Cortex of kidney (tissue), 1 donor: ENCODE results near the gene C1orf210.

ENCODE experiments used
- DNase-seq: peaks from one replicate; lab custom pipeline; 2025; lab: John Stamatoyannopoulos, UW

The C1orf210 gene

GRCh38 chr1:43293896-43294760 lies 8.7 kb upstream of the C1orf210 start:
- DNase-seq = no peak

- DNase-seq = no peak
Measured at GRCh38 chr1:43293176-43293575, 7.8 kb upstream of the C1orf210 start.

DNA sequence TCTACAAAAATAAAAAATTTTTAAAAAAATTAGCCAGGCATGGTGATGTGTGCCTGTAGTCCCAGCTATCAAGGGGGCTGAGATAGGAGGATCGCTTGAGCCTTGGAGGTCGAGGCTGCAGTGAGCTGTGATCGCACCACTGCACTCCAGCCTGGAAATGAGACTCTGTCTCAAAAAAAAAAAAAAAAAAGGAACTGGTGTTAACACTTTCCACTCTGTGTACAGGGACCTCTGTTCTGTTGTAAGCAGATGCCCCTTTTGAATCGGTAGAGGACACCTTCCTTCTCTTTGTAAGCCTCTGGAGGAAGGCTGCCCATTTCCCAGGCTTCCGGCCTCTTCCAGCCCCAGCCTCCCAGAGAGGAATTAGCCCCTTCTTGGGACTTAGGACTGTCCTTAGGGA lies 7.3 kb upstream of the C1orf210 start:
- no peak for DNase-seq

GRCh38 chr1:43292216-43292615 lies 6.8 kb upstream of the C1orf210 start:
- no peak for DNase-seq

- DNase-seq = no peak
Measured at GRCh38 chr1:43288785-43289706, 3.7 kb upstream of the C1orf210 start.

DNA sequence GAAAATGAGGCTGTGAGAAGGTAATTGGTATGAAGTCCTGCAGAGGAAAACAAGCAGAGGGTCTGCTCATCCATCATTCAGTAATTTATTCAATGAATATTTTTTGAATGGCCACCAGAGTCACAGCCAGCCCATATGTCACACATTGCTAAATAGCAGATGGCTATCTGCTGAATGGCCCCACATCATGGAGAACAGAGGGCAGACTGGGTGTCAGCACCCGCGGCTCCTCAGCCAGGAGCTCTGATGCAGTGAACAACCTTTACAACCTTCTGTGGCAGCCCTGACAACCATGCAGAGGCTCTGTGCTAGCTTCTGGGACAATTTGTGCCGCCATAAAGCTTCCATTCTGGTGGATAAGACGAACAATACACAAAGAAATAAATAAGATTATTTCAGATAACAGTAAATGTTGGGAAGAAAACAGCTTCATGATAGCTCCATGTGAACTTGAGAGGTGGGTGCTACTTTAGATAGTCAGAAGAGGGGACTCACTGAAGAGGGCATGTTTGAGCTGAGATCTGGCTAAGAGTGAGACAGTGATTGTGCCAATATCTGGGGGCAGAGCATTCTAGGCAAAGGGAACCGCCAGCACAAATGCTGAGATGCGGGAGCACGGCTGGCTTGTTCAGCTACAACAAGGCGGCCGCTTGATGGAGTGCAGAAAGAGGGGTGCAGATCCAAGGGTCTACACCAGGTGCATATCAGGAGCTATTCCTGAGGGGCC lies 2.8 kb upstream of the C1orf210 start:
- DNase-seq = no peak

DNA sequence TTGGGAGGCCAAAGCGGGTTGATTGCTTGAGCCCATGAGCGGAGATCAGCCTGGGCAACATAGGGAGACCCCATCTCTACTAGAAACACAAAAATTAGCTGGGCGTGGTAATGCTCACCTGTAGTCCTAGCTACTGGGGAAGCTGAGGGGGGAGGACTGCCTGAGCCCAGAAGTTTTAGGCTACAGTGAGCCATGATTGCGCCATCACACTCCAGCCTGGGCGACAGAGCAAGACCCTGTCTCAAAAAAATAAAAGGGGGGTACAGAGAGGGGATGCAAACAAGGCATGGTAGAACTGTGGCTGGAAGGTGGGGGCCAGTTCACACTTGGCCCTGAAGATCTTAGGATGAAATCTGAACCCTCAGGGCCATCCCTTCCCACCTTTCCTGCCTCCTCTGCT lies 1.2 kb upstream of the C1orf210 start:
- no peak for DNase-seq

GRCh38 chr1:43286115-43286514 lies 734 bp upstream of the C1orf210 start:
- no peak for DNase-seq

- no peak for DNase-seq
Measured at GRCh38 chr1:43284546-43285110, 753 bp downstream of the C1orf210 start.

DNA sequence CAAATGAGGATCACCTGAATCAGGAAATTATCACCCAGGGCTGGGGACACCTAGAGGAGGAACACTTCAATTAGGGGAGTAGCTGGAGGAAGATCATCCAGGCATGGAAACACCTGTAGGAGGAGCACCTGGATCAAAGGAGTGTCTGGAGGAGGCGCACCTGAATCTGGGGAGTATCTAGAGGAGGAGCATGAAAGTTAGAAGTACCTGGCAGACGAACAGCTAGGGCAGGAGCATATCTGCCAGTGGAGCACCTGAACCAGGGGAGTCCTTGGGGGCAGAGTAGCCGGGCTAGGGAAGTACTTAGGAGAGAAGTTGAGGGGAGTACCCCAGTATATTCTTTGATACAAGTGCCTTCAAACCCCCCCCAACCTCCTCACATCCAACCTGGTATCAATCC lies 1.3 kb downstream of the C1orf210 start:
- DNase-seq = no peak

DNA sequence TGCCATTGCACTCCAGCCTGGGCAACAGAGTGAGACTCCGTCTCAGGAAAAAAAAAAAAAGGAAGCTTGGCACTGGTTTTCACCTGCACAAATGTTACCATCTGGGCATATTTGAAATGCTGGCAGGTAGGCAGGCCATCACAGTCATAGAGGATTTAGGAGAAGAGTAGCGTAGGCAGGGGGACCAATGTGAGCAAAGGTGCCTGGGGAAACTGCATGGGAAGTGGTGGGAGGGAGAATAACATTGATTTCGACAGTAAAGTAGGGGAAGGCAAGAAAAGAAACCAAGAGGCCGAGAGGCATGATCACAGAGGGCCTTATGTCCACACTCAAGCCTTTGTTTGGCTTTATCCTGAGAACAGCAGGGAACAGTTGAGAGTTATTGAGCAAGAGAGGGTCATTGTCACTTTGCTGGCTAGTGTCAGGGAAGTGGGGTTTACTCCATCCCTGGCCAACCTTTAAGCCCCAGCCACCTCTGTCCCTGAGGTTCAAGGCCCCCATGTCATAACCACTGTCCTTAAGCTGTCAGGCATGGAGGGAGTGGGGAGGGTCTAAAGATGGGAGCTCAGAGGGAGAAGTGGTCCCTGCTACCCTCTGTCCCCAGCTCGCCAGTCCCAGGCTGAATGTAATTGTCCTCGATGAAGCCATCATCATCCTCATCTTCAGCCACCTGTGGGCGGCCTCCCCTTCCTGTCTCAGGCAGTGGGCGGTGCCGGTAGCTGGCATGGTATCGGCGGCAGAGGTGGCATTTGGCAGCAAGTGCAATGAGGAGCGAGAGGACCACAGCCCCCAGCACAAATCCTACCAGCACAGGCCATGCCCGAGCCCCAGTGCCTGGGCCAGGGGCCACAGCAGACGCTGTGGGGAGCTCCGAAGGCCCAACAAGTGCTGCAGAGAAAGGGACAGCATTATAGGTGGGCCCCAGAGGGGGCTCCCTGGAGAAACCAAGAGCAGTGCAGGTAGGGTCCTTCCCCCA lies 2.9 kb downstream of the C1orf210 start:
- DNase-seq = no peak

DNA sequence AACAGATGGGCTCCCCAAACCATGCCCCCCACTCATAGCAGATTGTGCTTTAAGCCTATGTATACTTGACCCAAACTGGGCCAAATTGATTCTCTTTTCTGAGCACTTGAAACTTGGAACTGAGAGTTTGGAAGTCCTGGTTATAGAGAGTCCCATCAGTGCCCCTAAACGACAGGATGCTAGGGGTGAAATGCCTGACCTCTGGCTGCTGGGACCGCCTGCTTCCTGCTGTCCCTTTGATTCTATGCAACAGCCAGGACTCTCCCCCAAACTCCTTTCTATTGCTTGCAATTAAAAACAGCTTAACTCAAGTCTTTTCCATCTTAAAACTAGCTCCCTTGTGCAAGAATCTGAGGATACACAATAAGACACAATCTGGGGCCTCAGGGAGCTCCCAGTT lies 4.7 kb downstream of the C1orf210 start:
- no peak for DNase-seq

DNA sequence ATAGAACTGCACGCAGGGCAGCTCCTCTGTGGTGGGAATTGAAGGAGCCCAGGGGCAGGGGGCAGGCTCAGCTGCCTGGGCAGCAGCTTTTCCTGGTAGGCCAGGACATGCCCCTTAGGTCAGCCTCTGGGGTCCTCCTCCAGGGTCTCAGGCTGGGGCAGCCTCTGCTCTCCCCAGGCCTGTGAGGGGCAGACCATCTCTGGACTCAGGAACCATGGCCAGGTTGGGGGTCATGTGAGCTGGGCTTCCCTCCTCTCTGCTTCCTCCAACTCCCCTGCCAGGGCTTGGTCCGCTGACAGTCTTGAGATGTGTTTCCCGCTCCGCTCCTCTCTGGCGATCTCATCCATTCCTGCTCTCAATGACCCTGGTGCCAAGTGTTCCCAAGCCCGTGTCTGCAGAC lies 5.7 kb downstream of the C1orf210 start:
- no peak for DNase-seq

GRCh38 chr1:43279161-43279560 lies 6.2 kb downstream of the C1orf210 start:
- no peak for DNase-seq

DNA sequence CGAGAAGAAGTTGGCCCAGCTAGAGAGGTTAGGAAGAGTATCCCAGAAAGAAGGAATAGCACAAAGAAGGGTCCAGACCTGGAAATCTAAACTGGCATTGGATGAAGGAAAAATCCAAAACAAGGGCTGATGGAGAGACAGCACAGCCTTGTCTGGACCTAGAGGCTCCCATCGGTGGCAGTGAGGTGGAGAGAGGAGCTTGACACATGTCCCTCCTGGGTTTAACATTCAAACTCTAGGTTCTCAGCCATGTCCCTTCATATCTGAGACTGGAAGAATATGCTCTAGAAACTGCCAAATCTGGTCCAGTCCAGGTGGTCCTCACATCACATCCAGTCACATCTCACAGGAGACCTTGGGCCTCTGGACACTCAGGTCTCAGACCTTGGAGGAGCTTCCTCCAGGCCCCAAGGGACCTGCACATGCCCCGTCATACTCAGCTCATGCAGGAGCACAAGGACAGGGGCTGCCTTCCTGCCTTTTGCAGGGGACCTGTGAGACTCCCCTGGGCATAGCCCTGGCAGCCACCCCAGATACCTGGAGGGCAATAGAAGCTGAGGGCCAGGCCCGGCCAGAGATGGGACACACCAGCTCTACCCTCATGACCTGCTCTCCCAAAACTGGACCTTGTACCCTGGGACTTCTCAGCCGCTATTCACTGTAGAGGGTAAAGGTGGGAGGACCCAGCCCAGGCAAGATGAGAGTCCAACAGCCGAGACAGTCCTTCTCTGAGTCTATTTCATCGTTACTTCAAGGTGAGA lies 8.1 kb downstream of the C1orf210 start:
- DNase-seq = no peak

- DNase-seq = no peak
Measured at GRCh38 chr1:43276673-43277072, 8.7 kb downstream of the C1orf210 start.

GRCh38 chr1:43275826-43276620 lies 9.4 kb downstream of the C1orf210 start:
- no peak for DNase-seq

GRCh38 chr1:43274804-43275180 lies 10.6 kb downstream of the C1orf210 start:
- no peak for DNase-seq

GRCh38 chr1:43274125-43274803 lies 11.1 kb downstream of the C1orf210 start:
- DNase-seq = no peak
